KOPT-K1 (cell line): ENCODE results near the gene ZNG1A.
"Not testable (repeated sequence)": the region's sequence is repeated elsewhere in the genome, so short reads cannot be mapped to it uniquely, and the experiment has no call there.

Source experiments
- H3K27ac ChIP-seq: fragments of 200-600 bp; sonication (generic); 2 replicates; pipeline ENCODE4 v1.5.1; 2016; ENCODE audit warnings: antibody characterized with exemption, mild to moderate bottlenecking, low read depth, low read length; ENCODE audit not compliant: poor library complexity, severe bottlenecking
- H3K36me3 ChIP-seq: fragments of 200-600 bp; sonication (generic); 2 replicates; pipeline ENCODE4 v1.5.1; 2017; ENCODE audit warnings: antibody characterized with exemption, mild to moderate bottlenecking, low read length, moderate library complexity; ENCODE audit not compliant: insufficient read depth
- H3K9me3 ChIP-seq: fragments of 200-600 bp; sonication (generic); 2 replicates; pipeline ENCODE4 v1.5.1; 2017; ENCODE audit warnings: antibody characterized with exemption, low read length, mild to moderate bottlenecking; ENCODE audit not compliant: insufficient read depth, poor library complexity, severe bottlenecking

Gene ZNG1A

DNA sequence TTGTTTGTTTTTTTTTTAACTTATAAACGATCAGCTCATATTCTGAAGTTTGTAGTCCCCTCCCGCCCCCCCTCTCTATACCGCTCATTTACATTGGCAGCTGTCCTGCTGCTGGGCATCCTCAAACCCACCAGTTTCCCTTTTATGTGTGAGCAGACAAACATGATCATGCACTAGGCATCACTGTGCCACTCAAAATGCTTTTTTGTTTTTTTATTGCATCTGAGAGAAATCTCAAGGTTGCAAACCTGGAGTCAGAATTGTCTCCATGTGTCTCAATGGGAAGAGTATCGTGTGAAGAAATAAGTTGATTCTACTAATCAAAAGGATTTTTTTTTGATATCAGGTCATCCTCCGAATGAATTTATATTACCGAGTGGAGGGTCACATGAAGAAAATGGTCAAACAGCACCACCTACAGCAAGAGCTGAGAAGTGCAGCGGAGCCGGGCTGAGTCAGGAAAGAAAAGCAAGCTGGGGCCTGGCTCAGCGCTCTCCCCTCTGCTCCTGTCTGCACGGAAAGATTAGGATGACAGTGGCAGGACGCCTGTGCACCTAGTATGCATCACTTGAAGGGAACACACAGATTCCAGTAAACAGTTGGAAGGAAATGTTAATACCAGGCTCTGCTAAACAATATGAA, 90.3 kb downstream of the ZNG1A start:
- not testable (repeated sequence) for H3K27ac ChIP-seq, H3K9me3 ChIP-seq, H3K36me3 ChIP-seq

DNA sequence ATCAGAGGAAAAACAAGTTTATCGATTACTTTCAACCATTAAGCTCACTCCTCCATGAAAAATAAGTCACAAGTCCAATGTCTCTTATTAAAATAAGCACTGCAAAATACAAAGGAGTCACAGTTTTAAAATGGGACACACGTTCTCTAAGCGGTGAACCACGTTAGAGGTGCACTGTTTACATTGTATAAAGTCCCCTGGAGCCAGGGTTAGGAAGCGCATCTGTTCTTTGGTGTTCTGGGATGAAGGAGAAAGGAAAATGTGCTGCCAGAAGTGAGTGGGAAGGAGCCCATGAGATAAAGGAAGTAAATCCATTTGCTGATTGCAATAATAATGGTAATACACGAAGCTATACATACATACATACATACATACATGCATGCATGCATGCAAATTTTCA, 91.0 kb downstream of the ZNG1A start:
- H3K36me3 ChIP-seq, H3K9me3 ChIP-seq: not testable (repeated sequence)

DNA sequence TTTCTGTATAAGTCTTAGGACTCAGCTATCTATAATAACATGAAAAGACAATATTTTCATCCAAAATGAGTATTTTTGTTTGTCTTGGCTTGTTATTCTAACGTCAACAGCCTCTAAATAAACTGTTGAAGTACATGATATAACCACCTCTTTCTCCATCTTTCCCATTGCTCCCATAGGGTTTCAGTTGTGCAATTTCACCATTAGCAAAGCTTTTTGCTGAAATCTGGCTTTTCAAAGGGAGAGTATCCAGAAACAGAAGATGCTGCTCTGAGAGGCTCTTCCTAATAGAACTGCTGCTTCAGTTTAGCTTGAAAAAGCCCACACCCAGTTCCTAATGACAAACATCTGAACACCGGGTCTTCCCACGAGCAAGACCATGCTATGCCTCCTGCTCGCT, 91.8 kb downstream of the ZNG1A start:
- H3K36me3 ChIP-seq, H3K9me3 ChIP-seq, H3K27ac ChIP-seq: not testable (repeated sequence)

More for the DNA sequence above, 91.0 kb downstream of the ZNG1A start:
- H3K27ac ChIP-seq, result not testable (repeated sequence)

DNA sequence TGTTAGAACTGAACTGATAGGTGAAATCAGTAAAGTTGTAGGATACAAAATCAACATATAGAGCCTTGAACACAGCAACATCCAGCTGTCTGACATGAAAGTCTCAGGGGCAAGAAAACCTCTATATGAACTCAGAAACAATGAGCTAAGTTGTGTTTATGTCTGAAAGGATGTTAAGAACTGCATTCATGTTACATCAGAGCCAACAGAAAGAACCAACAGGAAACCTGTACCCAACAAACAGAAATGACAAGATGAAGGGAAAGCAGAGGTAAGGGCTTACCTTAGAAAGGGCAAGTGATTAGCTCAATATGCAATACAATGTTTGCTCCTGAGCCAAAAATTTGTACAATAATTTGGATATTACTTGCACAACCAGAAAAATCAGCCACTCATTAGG, 92.2 kb downstream of the ZNG1A start:
- H3K36me3 ChIP-seq, H3K9me3 ChIP-seq, H3K27ac ChIP-seq: not testable (repeated sequence)

DNA sequence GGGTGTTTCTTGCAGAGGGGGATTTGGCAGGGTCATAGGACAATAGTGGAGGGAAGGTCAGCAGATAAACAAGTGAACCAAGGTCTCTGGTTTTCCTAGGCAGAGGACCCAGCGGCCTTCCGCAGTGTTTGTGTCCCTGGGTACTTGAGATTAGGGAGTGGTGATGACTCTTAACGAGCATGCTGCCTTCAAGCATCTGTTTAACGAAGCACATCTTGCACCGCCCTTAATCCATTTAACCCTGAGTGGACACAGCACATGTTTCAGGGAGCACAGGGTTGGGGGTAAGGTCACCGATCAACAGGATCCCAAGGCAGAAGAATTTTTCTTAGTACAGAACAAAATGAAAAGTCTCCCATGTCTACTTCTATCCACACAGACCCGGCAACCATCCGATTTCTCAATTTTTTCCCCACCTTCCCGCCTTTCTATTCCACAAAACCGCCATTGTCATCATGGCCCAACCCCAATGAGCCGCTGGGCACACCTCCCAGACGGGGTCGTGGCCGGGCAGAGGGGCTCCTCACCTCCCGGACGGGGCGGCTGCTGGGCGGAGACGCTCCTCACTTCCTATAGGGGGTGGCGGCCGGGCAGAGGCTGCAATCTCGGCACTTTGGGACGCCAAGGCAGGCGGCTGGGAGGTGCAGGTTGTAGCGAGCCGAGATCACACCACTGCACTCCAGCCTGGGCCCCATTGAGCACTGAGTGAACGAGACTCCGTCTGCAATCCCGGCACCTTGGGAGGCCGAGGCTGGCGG, 95.7 kb downstream of the ZNG1A start:
- not testable (repeated sequence) for H3K36me3 ChIP-seq, H3K9me3 ChIP-seq, H3K27ac ChIP-seq

DNA sequence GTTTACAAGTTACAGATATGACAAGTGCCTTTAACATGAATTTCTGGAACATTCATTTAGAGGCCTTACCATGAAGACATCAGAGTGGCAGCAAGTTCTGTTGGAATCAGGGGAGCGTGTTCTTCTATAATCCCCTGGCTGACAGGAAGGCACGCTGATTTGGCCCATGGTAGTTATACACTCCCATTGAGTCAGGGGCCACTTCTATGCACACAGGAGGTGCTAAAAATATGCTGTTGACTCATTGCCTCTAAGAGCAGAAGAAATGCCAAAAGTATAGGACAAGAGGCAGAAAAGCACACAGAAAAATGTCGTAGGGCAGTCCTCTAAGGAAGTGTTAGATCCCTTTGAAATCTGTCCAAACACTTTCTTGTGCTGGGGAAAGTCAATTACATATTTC, 100.5 kb downstream of the ZNG1A start:
- not testable (repeated sequence) for H3K9me3 ChIP-seq, H3K27ac ChIP-seq, H3K36me3 ChIP-seq

DNA sequence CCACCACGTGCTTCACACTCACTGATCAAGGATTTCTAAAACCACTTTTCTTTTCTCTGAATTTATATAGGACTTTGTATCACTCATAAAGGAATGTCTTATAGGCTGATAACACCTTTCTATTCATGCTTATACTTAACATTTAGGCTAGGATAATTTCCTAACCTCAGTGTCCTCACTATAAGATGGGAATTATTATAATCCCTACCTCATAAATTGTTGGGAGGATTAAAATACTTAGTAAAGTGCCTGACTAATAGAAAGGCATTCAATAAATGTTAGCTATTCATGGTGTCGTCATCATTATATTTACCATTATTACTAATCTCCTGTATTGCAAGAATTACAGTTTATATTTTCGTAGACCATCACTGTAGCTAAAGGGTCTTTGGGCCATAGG, 102.5 kb downstream of the ZNG1A start:
- not testable (repeated sequence) for H3K9me3 ChIP-seq, H3K36me3 ChIP-seq, H3K27ac ChIP-seq

DNA sequence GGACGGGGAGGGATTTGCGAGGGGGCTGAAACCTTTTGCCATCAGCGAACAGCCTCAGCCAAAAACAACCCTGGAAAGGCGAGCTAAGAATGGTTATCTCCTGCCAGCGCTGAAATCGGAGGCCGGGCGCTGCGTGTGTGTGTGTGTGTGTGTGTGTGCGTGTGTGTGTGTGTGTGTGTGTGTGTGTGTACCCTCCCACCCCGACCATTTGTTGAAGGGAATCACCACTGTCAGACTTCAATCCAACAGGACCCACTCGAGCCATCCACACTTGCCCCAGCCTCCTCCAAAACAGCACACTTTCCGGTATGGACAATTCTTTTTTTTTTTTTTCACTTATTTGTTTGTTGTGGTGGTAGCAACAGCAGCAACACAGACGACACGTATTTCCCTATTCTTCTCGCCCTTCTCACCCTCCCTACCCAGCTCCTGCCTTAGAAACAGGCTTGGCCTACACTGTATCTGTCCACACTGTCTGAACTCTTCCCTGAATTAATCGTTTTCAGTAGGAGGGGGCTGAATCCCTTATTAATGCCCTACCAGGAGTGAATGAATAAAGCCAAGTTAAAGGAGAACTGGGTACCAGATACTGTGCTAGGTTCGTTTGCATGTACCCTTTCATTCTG, 104.8 kb downstream of the ZNG1A start:
- not testable (repeated sequence) for H3K27ac ChIP-seq, H3K36me3 ChIP-seq, H3K9me3 ChIP-seq

DNA sequence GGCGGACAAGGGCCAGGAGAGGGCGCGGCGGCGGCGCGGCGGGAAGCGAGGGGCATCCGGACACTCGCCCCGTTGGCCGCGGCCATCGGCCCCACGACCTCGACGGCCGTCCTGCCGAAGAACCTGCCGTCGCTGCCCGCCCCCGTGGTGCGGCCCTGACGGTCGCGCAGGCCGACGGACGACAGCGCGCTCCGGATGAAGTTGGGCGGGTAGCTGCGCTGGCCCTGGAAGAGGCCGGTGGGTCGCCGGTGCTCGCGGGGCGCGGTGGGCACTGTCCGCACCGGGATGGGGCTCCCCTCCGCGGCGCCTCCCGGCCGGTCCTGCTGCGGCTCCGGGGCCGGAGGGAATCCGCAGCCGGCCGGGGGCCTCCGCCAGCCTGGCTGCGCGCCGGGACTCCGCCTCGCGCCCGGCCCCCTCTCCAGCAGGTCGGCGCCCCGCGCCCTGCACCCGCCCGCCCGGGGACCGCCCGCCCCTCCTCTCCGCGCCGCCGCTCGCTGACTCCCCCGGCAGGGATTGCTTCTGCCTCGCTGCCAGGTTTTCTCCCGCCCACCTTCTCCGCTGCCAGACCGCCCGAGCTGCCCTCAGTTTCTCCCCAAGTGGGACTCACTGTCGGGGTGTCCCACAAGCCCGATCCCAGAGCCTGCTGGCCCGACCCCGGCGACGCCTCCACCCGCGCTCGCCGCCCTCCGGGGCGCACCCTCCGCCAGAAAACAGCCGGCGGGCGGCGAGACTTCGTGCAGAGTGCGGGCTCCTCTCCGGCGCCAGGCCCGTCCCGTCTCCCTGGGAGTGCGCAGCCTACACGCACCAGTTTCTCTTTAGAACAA, 105.6 kb downstream of the ZNG1A start:
- not testable (repeated sequence) for H3K36me3 ChIP-seq, H3K9me3 ChIP-seq, H3K27ac ChIP-seq
